PC-3 (cell line): ENCODE results near the gene DDOST. TPM values are rescaled to one million over a fixed set of nuclear protein-coding genes. Genes with fewer than 3 reads are reported as not detected.

Experiments used
- ATAC-seq: fragments of 200-7000 bp; cut with Tn5 transposase; 2 replicates; pipeline ENCODE4 v1.9.1; 2020; ENCODE audit warnings: mild to moderate bottlenecking, moderate library complexity
- BruUV-seq: library from RNA; stranded (reverse); fragments of 400-500 nt; replicated peaks from 2 replicates; lab custom pipeline; 2021; lab: Mats Ljungman, UMichigan
- CTCF ChIA-PET: fragments of 300-600 bp; sonication (Branson Sonifier 250); formaldehyde crosslinking; loops from one replicate; lab custom pipeline; 2022; ENCODE audit warnings: antibody characterized with exemption; lab: Charles Lee
- POLR2A ChIA-PET: fragments of 300-600 bp; sonication (Branson Sonifier 250); formaldehyde crosslinking; loops from one replicate; lab custom pipeline; 2022; ENCODE audit warnings: antibody characterized with exemption; ENCODE audit not compliant: unreplicated experiment; lab: Charles Lee
- DNase-seq: peaks from one replicate; pipeline ENCODE4 v3.0.0-alpha.2; 2015
- H2AFZ ChIP-seq: fragments of 300-600 bp; sonication (generic); 2 replicates; pipeline ENCODE4 v1.6.0; 2016; ENCODE audit warnings: antibody characterized with exemption, low read length
- H3F3A ChIP-seq: fragments of 300-600 bp; sonication (generic); one replicate; pipeline ENCODE4 v1.6.0; 2017; ENCODE audit warnings: antibody characterized with exemption, low read length, control low read depth, mild to moderate bottlenecking; ENCODE audit not compliant: unreplicated experiment
- H3K27ac ChIP-seq: fragments of 300-600 bp; sonication (generic); 2 replicates; pipeline ENCODE4 v1.5.1; 2016; ENCODE audit warnings: mild to moderate bottlenecking, low read length
- H3K27me3 ChIP-seq: fragments of 300-600 bp; sonication (generic); 2 replicates; pipeline ENCODE4 v1.6.1; 2016; ENCODE audit warnings: low read length, mixed read lengths
- H3K36me3 ChIP-seq: fragments of 300-600 bp; sonication (generic); 2 replicates; pipeline ENCODE4 v1.6.1; 2016; ENCODE audit warnings: low read depth, mixed run types, low read length, mixed read lengths
- H3K4me1 ChIP-seq: fragments of 300-600 bp; sonication (generic); 2 replicates; pipeline ENCODE4 v1.5.1; 2016; ENCODE audit warnings: low read length; ENCODE audit not compliant: insufficient read depth
- H3K4me2 ChIP-seq: fragments of 300-600 bp; sonication (generic); 2 replicates; pipeline ENCODE4 v1.6.0; 2016; ENCODE audit warnings: low read length
- H3K4me3 ChIP-seq: fragments of 300-600 bp; sonication (generic); 2 replicates; pipeline ENCODE4 v1.5.1; 2016; ENCODE audit warnings: mild to moderate bottlenecking, low read length, mixed read lengths
- H3K79me2 ChIP-seq: fragments of 300-600 bp; sonication (generic); 2 replicates; pipeline ENCODE4 v1.6.1; 2017; ENCODE audit warnings: low read length, mixed read lengths
- H3K9ac ChIP-seq: fragments of 300-600 bp; sonication (generic); 2 replicates; pipeline ENCODE4 v1.6.0; 2016; ENCODE audit warnings: mild to moderate bottlenecking, low read length
- H3K9me2 ChIP-seq: fragments of 300-600 bp; sonication (generic); replicated peaks from 2 replicates; pipeline ENCODE4 v1.6.1; 2016; ENCODE audit warnings: mixed run types, low read length, mixed read lengths
- H3K9me3 ChIP-seq: fragments of 300-600 bp; sonication (generic); 2 replicates; pipeline ENCODE4 v1.6.1; 2016; ENCODE audit warnings: low read length, mixed read lengths
- H4K20me1 ChIP-seq: fragments of 300-600 bp; sonication (generic); 2 replicates; pipeline ENCODE4 v1.6.1; 2016; ENCODE audit warnings: low read length, mixed read lengths
- EZH2 ChIP-seq: fragments of 300-600 bp; sonication (generic); IDR thresholded peaks from one replicate; pipeline ENCODE4 v1.6.1; 2017; ENCODE audit warnings: antibody characterized with exemption, mild to moderate bottlenecking, low read length; ENCODE audit not compliant: unreplicated experiment
- EZH2phosphoT487 ChIP-seq: fragments of 300-600 bp; sonication (generic); IDR thresholded peaks from 2 replicates; pipeline ENCODE4 v1.6.1; 2018; ENCODE audit warnings: mild to moderate bottlenecking, antibody characterized with exemption, low read length, borderline replicate concordance
- intact Hi-C: fragments of 100-400 bp; cut with micrococcal nuclease; formaldehyde crosslinking; loops from 2 replicates; pipeline ENCODE4 v1.9.0; 2023
- total RNA-seq: library from RNA; depleted of rRNA; stranded (reverse); fragments of >200 nt; gene quantifications from 2 replicates; pipeline ENCODE4 v1.2.3, GENCODE V29; 2014
- TF ChIP-seq, protein P1 (sequence below): fragments of 300-600 bp; sonication (generic); conservative IDR thresholded peaks from 2 replicates; pipeline ENCODE4 v1.5.1; 2017; ENCODE audit warnings: antibody characterized with exemption, low read depth, mild to moderate bottlenecking, low read length

DDOST gene
- total RNA-seq, 1 experiment from 2014 or later, result 357 TPM

DNA sequence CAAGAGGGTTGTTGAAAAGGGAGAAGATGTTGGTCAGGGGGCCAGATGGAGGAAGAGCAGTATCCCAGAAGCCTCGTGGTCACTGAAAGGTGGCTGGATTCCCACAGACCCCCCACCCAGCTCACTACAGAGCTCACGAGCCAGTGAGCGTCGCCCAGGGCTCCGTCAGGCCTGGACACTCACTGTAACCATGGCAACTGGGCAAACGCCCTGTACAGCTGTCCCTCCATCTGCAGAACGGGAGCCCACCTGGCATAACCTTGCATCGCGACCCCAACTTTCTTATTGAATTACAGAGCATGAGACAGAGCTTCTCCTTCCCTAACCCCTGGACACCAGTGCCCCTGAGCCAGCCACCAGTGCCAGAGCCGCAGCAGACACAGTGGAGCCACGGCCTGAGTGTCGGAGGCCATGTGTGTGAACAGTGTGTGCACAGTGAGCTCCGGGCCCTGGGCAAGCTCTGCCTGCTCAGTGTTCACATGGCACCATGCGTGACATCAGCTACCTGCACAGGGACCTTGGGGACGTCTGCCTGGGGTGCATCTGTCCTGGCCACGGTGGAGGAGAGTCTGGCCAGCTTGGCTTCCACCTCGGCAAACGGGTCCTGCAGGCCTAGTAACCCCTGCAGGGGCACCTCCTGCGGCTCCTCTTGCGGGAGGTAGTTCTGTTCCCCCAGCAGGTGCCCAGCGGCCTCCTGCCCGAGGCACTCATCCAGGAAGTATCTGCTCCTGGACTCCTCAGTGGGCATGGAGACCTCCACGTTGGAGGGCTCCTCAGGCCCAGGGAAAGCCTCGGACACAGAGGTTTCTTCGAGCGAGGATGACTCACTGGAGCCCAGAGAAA lies 25.9 kb upstream of the DDOST start:
- Histone ChIP-seq H3K79me2 (no peaks in the 10 kb centered on the region), H3K9ac (no peak overlapping the region), H2AFZ (no peak overlapping the region), H3K27me3 (no peaks in the 10 kb centered on the region), H4K20me1 (no peaks in the 10 kb centered on the region), H3F3A (no peaks in the 10 kb centered on the region), H3K9me2 (no peaks in the 10 kb centered on the region), H3K4me1 (no peaks in the 10 kb centered on the region), H3K4me2 (no peak overlapping the region), H3K36me3 (no peaks in the 10 kb centered on the region), H3K27ac (no peak overlapping the region), H3K4me3 (no peak overlapping the region), H3K9me3 (no peaks in the 10 kb centered on the region)
- ChIA-PET POLR2A (no interaction called here), CTCF (no interaction called here)
- DNase-seq (no peak), ATAC-seq (no peak)
- no peak for TF ChIP-seq EZH2
- TF ChIP-seq, protein P1, sequence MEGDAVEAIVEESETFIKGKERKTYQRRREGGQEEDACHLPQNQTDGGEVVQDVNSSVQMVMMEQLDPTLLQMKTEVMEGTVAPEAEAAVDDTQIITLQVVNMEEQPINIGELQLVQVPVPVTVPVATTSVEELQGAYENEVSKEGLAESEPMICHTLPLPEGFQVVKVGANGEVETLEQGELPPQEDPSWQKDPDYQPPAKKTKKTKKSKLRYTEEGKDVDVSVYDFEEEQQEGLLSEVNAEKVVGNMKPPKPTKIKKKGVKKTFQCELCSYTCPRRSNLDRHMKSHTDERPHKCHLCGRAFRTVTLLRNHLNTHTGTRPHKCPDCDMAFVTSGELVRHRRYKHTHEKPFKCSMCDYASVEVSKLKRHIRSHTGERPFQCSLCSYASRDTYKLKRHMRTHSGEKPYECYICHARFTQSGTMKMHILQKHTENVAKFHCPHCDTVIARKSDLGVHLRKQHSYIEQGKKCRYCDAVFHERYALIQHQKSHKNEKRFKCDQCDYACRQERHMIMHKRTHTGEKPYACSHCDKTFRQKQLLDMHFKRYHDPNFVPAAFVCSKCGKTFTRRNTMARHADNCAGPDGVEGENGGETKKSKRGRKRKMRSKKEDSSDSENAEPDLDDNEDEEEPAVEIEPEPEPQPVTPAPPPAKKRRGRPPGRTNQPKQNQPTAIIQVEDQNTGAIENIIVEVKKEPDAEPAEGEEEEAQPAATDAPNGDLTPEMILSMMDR, result no peak
- no peak for TF ChIP-seq EZH2phosphoT487
- intact Hi-C loops, result no loop called here
- no TSS peak for BruUV-seq

DNA sequence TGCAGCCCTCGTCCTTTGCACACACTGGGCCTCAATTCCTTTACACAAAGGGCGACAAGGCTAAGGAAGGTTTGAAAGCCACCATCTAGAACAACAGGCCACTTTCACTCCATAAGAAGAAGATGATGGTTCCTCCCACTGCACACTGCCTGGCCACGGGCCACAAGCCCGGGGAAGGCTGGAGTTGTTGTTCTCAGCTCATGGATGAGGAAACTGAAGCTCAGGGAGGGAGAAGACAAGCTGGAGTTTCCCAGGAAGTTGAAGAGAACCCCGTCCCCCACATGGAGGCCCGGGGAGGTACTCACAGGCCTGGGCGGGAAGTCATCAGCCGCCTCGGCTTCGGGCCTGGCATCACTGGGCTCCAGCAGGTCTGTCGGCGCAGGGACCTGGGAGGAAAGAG lies 24.6 kb upstream of the DDOST start:
- Histone ChIP-seq H4K20me1 (no peaks in the 10 kb centered on the region), H3K9me2 (no peaks in the 10 kb centered on the region), H3K79me2 (no peaks in the 10 kb centered on the region), H3K4me1 (no peaks in the 10 kb centered on the region), H3F3A (no peaks in the 10 kb centered on the region), H3K4me3 (no peak overlapping the region), H3K9ac (no peak overlapping the region), H2AFZ (no peak overlapping the region), H3K27me3 (no peaks in the 10 kb centered on the region), H3K36me3 (no peaks in the 10 kb centered on the region), H3K27ac (no peak overlapping the region), H3K9me3 (no peaks in the 10 kb centered on the region), H3K4me2 (no peak overlapping the region)
- DNase-seq (no peak), ATAC-seq (no peak)
- CTCF ChIA-PET, result no interaction called here
- no TSS peak for BruUV-seq
- no peak for TF ChIP-seq EZH2phosphoT487
- TF ChIP-seq, protein P1, result no peak
- TF ChIP-seq EZH2, result no peak
- intact Hi-C loops, result no loop called here
- POLR2A ChIA-PET, result no interaction called here

DNA sequence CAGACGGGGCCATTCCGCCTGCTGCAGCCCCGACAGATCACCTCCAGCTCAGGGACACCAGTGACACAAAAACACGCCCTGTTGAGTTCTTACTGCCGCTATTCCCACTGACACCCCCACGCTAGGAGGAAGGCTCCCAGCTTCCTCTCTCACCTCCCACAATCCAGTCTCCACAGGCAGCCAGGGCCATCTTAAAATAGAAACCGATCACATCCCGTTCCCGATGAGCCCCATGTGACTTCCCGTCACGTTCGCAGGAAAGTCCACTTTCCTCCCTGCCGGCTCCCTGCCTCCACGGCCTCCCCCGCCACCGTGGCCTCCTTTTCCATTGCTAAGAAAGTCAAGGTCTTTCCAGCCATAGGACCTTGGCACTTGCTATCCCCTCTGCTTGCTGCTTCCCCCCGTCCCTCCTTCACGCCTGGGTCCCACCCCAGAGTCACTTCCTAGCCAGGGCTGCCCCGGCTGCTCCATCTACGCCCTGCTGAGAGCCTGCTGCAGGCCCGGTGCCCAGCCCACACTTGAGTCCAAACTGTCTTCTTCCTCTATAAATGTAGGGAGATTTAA lies 24.0 kb upstream of the DDOST start:
- ChIA-PET POLR2A (no interaction called here), CTCF (no interaction called here)
- Histone ChIP-seq H3F3A (no peaks in the 10 kb centered on the region), H2AFZ (no peak overlapping the region), H3K9ac (no peak overlapping the region), H3K9me2 (no peaks in the 10 kb centered on the region), H3K9me3 (no peaks in the 10 kb centered on the region), H3K36me3 (no peaks in the 10 kb centered on the region), H3K4me3 (no peak overlapping the region), H3K27ac (no peak overlapping the region), H4K20me1 (no peaks in the 10 kb centered on the region), H3K79me2 (no peaks in the 10 kb centered on the region), H3K4me1 (no peaks in the 10 kb centered on the region), H3K27me3 (no peaks in the 10 kb centered on the region), H3K4me2 (no peak overlapping the region)
- BruUV-seq, result no TSS peak
- TF ChIP-seq EZH2 (no peak), EZH2phosphoT487 (no peak)
- TF ChIP-seq, protein P1, result no peak
- intact Hi-C loops, result no loop called here
- ATAC-seq (no peak), DNase-seq (no peak)
